Fibroblast of mammary gland (primary cell): ENCODE data around the gene ITGA1.
A peak's percentile ranks its signal among the peaks of the same experiment; 100 is the strongest.

ENCODE experiments used
- DNase-seq: peaks from one replicate; pipeline ENCODE4 v3.0.0-alpha.2; 2010; ENCODE audit warnings: low read depth
- H3K4me3 ChIP-seq: 2 replicates; pipeline ENCODE4 v1.5.1; 2011; ENCODE audit warnings: low read depth, mild to moderate bottlenecking, low read length, moderate library complexity; ENCODE audit not compliant: control insufficient read depth
- CTCF ChIP-seq: conservative IDR thresholded peaks from 2 replicates; pipeline ENCODE4 v1.5.1; 2011; ENCODE audit warnings: low read depth, low read length, inconsistent platforms; ENCODE audit not compliant: control insufficient read depth, insufficient read depth

The ITGA1 gene

DNA sequence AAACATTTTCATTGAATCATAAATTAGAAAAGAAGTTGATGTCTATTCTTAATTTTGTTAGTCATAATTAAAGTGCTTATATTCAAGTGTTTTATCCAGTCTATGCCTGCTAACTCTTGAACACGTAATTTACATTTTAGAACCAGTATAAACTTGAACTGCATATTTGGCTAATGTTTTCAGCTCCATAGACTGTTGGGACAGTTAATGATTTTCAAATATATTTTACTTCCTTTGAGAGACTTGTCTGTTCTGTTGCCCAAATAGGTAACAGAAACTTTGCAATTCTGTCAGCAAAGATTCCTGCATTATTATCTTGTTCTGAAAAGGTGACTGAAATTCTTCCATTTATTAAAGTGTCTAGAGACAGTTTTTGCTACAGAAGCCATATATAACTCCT is 209.3 kb downstream of the ITGA1 start:
- DNase-seq: no peak
- TF ChIP-seq CTCF: no peak
- no peak overlapping the region for H3K4me3 ChIP-seq

GRCh38 chr5:52997424-52997823 is 209.7 kb downstream of the ITGA1 start:
- no peak overlapping the region for H3K4me3 ChIP-seq
- no peak for TF ChIP-seq CTCF
- DNase-seq: no peak

DNA sequence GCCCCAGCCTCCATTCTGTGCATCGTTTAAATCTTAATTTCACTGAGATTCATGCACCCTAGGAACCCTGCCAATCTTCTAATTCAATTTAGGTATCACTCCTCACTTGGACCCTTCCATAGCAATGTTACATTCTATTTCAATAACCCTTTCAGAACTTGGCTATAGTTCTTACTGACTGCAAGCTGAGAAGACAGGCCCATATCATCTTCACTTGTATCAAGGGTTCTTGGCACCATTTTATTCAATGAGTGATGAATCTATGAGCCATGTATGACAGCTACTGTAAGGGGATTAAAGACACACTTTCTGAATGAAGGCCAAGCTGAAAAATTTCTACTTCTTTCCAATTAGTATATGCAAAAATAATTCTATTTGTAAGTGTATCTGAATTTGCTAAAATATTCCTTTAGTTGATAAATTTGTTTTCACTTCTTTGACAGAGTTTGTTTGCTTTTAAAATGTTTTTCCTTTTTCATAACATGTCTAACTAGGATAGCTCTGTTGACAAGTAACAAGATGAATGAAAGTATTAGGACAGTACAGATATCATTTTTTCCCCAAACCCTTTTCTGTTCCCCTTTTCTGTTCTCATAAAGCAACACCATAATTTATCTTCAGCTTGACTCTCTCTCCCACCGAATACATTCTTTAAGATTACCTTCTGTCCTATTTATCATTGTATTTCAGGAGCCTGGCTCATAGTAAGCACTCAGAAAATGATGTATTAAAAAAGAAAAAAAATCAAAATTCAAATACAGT is 211.0 kb downstream of the ITGA1 start:
- H3K4me3 ChIP-seq: no peak overlapping the region
- TF ChIP-seq CTCF: no peak
- DNase-seq: no peak

GRCh38 chr5:52999344-52999949 is 211.7 kb downstream of the ITGA1 start:
- peak; percentile 79 for DNase-seq

DNA sequence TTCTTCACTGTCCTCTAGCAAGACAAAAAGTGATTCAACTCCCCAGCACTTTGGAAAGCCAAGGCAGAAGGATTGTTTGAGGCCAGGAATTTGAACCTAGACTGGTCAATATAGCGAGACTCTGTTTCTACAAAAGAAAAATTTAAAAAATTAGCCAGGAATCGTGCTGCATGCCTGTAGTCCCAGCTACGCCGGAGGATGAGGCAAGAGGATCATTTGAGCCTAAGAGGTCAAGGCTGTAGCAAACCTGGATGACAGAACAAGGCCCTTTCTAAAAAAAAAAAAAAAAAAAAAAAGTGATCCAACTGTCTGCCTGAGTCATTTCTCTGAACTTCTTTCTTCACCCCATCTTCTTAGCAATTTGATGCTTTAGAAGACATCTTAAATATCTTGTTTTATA is 213.8 kb downstream of the ITGA1 start:
- TF ChIP-seq CTCF: no peak
- no peak overlapping the region for H3K4me3 ChIP-seq
- no peak for DNase-seq

More at GRCh38 chr5:52999344-52999949, 211.7 kb downstream of the ITGA1 start:
- TF ChIP-seq CTCF: no peak
- no peak overlapping the region for H3K4me3 ChIP-seq

GRCh38 chr5:53002491-53002890 is 214.8 kb downstream of the ITGA1 start:
- H3K4me3 ChIP-seq: no peak overlapping the region
- TF ChIP-seq CTCF: no peak
- no peak for DNase-seq
